Lower leg skin (tissue), 3 donors: Measurements from ENCODE around the gene JARID2.

Experiments
- POLR2A ChIP-seq, 2 donors: fragments of 450-650 bp; IDR thresholded peaks; one replicate each; pipeline ENCODE4 v1.6.1; 2016 to 2017; ENCODE audit warnings: antibody characterized with exemption in 2 of 2, mild to moderate bottlenecking in 1 of 2, moderate library complexity in 1 of 2
- TF ChIP-seq, protein P1 (sequence below), 3 donors: fragments of 450-650 bp; IDR thresholded peaks; one replicate each; pipeline ENCODE4 v1.5.1; 2016; ENCODE audit warnings: antibody characterized with exemption in 3 of 3, mild to moderate bottlenecking in 3 of 3, moderate library complexity in 2 of 3

DNA sequence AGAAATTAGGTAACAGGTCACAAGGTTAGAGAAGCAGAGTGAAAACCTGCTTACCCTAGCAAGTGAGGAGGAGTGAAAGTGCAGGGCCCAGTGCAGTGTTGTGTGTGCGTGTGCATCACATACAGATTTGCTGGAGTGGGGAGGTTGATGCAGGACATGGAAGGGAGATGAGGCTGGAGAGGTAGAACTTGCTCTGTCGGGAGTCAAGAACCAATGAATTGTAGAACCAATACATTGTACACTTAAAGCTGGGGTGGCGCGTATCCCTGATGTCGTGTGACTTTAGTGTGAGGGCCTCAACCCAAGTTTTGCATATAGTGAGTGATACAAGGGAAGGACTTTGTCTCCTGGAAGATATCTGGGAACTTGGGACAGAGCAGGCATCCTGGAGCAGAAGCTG lies 48.6 kb downstream of the JARID2 start:
- TF ChIP-seq, protein P1, sequence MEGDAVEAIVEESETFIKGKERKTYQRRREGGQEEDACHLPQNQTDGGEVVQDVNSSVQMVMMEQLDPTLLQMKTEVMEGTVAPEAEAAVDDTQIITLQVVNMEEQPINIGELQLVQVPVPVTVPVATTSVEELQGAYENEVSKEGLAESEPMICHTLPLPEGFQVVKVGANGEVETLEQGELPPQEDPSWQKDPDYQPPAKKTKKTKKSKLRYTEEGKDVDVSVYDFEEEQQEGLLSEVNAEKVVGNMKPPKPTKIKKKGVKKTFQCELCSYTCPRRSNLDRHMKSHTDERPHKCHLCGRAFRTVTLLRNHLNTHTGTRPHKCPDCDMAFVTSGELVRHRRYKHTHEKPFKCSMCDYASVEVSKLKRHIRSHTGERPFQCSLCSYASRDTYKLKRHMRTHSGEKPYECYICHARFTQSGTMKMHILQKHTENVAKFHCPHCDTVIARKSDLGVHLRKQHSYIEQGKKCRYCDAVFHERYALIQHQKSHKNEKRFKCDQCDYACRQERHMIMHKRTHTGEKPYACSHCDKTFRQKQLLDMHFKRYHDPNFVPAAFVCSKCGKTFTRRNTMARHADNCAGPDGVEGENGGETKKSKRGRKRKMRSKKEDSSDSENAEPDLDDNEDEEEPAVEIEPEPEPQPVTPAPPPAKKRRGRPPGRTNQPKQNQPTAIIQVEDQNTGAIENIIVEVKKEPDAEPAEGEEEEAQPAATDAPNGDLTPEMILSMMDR (IDR thresholded peaks at IDR 0.05) = no peak
- TF ChIP-seq POLR2A (IDR thresholded peaks at IDR 0.05) = no peak
